GM10266 (cell line): ENCODE data around the gene GNGT2.

Source experiments
- DNase-seq: peaks from one replicate; pipeline ENCODE4 v3.0.0; 2012; ENCODE audit errors: extremely low spot score
- CTCF ChIP-seq: IDR thresholded peaks from 2 replicates; pipeline ENCODE4 v1.5.1; 2012; ENCODE audit warnings: mild to moderate bottlenecking, low read depth; ENCODE audit not compliant: control insufficient read depth, insufficient read depth; ENCODE audit errors: missing control alignments

Gene GNGT2

GRCh38 chr17:49249890-49250522, 39.6 kb upstream of the GNGT2 start:
- no peak for DNase-seq
- TF ChIP-seq CTCF = no peak

- TF ChIP-seq CTCF = no peak
- DNase-seq = no peak
Measured at GRCh38 chr17:49249292-49249794, 39.0 kb upstream of the GNGT2 start.

DNA sequence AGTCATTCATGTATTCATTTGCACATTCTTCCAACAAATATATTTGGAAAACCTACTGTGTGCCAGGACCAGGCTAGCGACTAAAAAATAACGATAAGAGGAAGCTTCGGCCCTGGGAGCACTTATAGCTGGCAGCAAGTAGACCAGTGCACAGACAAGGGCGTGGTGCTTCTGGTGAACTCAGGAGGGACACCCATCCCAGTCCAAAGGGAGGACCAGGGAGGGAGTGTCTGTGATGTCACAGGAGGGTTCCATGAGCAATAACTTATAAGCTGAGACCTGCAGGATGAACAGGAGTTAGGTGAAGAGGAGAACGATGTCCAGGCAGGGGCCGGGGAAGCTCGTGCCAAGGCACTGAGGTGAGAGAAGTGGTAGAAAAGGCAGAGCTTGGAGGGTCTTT, 37.6 kb upstream of the GNGT2 start:
- DNase-seq = no peak
- no peak for TF ChIP-seq CTCF

DNA sequence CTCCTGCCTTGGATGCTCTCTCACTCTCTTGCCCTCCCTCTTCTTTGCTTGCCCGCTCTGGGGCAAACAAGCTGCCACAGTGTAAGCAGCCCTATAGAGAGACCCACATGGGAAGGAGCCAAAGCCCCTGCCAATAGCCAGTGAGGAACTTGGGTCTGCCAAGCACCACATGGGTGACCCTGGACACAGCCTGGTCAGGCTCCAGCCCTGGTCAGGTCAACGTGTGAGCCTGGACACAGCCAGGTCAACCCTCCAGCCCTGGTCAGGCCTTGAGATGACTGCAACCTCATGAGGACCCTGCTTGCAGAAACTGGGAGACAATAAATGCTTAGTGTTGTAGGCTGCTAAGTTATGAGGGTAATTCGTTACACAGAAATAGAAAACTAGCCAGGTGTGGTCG, 34.5 kb upstream of the GNGT2 start:
- DNase-seq = no peak
- TF ChIP-seq CTCF = no peak

- no peak for TF ChIP-seq CTCF
- DNase-seq = no peak
Measured at GRCh38 chr17:49242813-49243212, 32.4 kb upstream of the GNGT2 start.

GRCh38 chr17:49241692-49242397, 31.5 kb upstream of the GNGT2 start:
- TF ChIP-seq CTCF = no peak
- no peak for DNase-seq

GRCh38 chr17:49241040-49241439, 30.7 kb upstream of the GNGT2 start:
- no peak for TF ChIP-seq CTCF
- no peak for DNase-seq
